Measurements from ENCODE around the gene EML5. TPM values are rescaled to one million over a fixed set of nuclear protein-coding genes. Genes with fewer than 3 reads are reported as not detected.

The EML5 gene
- total RNA-seq, 1 donor from 2014 or later, result 0.49 TPM

DNA sequence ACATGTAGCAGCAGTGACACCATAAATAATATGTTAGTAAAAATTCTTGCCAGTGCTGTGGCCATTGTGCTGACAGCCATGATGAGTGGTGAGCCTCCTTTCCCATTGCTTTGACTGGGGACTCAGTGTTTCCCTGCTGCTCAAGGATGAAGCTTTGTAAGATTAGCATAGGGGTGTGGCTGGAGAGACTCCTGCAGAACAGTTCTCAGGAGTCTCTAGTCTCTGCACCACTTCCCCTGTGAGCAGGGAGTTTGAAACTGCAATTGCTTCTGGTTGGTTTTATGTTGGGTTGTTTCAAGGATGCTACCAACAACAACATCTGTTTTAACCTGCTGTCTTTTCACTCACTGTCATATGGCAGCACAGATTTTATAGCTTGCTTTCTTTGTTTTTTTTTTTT, 188.5 kb downstream of the EML5 start:
- no peaks in the 10 kb centered on the region for H3K4me1 ChIP-seq
- peaks cover 0 to 74% of the 10 kb centered on the region in 2 donors for H3K36me3 ChIP-seq
- TF ChIP-seq, protein P1, sequence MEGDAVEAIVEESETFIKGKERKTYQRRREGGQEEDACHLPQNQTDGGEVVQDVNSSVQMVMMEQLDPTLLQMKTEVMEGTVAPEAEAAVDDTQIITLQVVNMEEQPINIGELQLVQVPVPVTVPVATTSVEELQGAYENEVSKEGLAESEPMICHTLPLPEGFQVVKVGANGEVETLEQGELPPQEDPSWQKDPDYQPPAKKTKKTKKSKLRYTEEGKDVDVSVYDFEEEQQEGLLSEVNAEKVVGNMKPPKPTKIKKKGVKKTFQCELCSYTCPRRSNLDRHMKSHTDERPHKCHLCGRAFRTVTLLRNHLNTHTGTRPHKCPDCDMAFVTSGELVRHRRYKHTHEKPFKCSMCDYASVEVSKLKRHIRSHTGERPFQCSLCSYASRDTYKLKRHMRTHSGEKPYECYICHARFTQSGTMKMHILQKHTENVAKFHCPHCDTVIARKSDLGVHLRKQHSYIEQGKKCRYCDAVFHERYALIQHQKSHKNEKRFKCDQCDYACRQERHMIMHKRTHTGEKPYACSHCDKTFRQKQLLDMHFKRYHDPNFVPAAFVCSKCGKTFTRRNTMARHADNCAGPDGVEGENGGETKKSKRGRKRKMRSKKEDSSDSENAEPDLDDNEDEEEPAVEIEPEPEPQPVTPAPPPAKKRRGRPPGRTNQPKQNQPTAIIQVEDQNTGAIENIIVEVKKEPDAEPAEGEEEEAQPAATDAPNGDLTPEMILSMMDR (IDR thresholded peaks at IDR 0.05), result no peak
- TF ChIP-seq POLR2AphosphoS5 (IDR thresholded peaks at IDR 0.05; ENCODE audit: insufficient read depth in 1 of 2, low read depth in 1 of 2) (no peak), POLR2A (IDR thresholded peaks at IDR 0.05) (no peak)
- intact Hi-C loops (cut with DNase I), result no loop called here
- DNase-seq (ENCODE audit: extremely low spot score in 2 of 2), result no peak
- H3K27me3 ChIP-seq, result no peaks in the 10 kb centered on the region
- no peak overlapping the region for H3K27ac ChIP-seq
- no peaks in the 10 kb centered on the region for H3K9me3 ChIP-seq
- H3K4me3 ChIP-seq, result no peak overlapping the region

DNA sequence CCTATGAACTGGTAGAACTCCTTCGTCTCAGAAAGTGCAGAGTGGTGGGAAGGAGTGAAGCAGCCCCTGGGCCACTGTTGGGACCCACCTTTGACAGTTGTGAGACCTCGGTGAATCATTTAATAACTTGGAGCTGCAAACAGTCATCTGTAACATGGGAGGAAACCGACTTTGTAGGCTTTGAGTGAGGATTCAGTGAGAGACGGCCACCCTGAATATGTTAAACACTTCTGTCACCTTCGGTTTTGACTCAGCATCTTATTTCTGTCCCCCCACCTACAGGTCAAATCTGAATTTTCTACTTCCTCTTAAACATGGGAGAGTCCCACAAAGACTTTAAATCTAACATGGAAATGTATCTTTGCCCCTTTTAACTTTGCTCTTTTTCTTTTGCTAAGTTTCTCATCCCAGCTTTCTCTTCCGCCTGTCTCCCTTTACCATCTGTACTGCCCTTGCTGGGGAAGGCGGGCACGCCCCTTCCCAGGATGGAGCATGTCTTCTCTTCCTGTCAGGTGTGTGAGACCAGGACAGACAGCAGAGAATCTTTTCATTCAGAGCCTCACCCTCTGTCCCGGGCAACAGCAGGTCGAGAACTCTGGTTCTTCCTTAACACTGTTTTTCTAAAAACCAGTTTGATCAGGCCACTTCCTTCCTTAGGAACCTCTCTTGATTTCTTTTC, 192.9 kb downstream of the EML5 start:
- intact Hi-C loops (cut with DNase I), result no loop called here
- Histone ChIP-seq H3K27ac (no peak overlapping the region), H3K4me1 (no peaks in the 10 kb centered on the region), H3K36me3 (peaks cover 0 to 77% of the 10 kb centered on the region in 2 donors), H3K4me3 (no peak overlapping the region), H3K9me3 (no peaks in the 10 kb centered on the region), H3K27me3 (no peaks in the 10 kb centered on the region)
- no peak for DNase-seq (ENCODE audit: extremely low spot score in 2 of 2)
- TF ChIP-seq POLR2AphosphoS5 (IDR thresholded peaks at IDR 0.05; ENCODE audit: insufficient read depth in 1 of 2, low read depth in 1 of 2) (no peak), POLR2A (IDR thresholded peaks at IDR 0.05) (no peak)
- TF ChIP-seq, protein P1 (IDR thresholded peaks at IDR 0.05), result no peak

DNA sequence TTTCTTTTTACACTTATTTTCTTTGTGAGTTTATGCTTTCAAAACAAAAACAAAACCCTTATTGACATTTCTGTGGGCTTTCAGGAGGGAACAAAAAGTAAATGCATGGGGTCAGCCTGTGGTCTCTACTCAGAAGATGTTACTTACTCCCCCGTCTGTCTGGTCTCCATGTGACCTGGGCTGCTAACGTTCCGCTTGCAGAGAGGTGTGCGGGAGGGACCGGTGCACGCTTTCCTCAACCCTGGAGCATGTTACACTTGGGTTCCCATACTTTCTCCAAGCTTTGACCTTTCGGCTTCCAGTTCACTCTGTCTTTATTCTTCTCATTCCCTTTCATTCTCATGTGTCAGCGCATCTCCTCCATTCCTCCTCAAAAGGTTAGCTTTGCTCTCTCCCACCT, 193.4 kb downstream of the EML5 start:
- H3K9me3 ChIP-seq, result no peaks in the 10 kb centered on the region
- H3K36me3 ChIP-seq, result peaks cover 0 to 73% of the 10 kb centered on the region in 2 donors
- intact Hi-C loops (cut with DNase I), result no loop called here
- TF ChIP-seq POLR2AphosphoS5 (IDR thresholded peaks at IDR 0.05; ENCODE audit: insufficient read depth in 1 of 2, low read depth in 1 of 2), result no peak
- TF ChIP-seq, protein P1 (IDR thresholded peaks at IDR 0.05), result no peak
- no peak for TF ChIP-seq POLR2A (IDR thresholded peaks at IDR 0.05)
- H3K27me3 ChIP-seq, result no peaks in the 10 kb centered on the region
- no peak overlapping the region for H3K4me3 ChIP-seq
- no peak overlapping the region for H3K27ac ChIP-seq
- H3K4me1 ChIP-seq, result no peaks in the 10 kb centered on the region
- DNase-seq (ENCODE audit: extremely low spot score in 2 of 2), result no peak

DNA sequence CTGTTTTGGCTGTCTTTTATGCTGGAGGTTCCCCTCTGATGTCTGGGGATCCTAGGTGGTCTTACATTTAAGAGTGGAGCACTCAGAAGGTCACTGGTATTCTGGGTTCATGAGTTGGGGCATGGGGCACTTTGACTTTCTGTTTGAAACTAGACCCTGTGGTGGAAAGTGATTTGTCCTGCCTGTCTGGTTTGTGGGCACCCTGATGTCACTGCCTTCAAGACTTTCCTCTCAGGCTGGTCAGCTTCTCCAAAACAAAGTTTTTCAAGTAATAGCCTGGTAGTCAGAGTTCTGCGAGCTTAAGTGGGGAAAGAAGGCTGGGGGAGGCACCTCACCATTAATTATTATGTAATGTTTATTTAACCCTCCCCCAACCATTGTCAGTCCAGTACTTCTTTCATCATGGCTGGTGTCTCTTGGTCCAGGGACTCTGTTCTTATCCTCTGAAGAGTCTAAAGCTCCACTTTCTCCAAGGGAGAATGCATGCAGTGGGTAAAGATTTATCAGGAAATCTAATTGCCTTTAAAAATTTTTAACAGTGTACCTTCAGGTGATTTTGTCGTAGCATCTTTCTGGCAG, 194.6 kb downstream of the EML5 start:
- no peak for TF ChIP-seq POLR2AphosphoS5 (IDR thresholded peaks at IDR 0.05; ENCODE audit: insufficient read depth in 1 of 2, low read depth in 1 of 2)
- TF ChIP-seq, protein P1 (IDR thresholded peaks at IDR 0.05), result no peak
- TF ChIP-seq POLR2A (IDR thresholded peaks at IDR 0.05), result no peak
- no peaks in the 10 kb centered on the region for H3K4me1 ChIP-seq
- peaks cover 0 to 62% of the 10 kb centered on the region in 2 donors for H3K36me3 ChIP-seq
- H3K4me3 ChIP-seq, result no peak overlapping the region
- no peaks in the 10 kb centered on the region for H3K27me3 ChIP-seq
- H3K9me3 ChIP-seq, result no peaks in the 10 kb centered on the region
- no peak overlapping the region for H3K27ac ChIP-seq
- intact Hi-C loops (cut with DNase I), result no loop called here
- DNase-seq (ENCODE audit: extremely low spot score in 2 of 2), result no peak

DNA sequence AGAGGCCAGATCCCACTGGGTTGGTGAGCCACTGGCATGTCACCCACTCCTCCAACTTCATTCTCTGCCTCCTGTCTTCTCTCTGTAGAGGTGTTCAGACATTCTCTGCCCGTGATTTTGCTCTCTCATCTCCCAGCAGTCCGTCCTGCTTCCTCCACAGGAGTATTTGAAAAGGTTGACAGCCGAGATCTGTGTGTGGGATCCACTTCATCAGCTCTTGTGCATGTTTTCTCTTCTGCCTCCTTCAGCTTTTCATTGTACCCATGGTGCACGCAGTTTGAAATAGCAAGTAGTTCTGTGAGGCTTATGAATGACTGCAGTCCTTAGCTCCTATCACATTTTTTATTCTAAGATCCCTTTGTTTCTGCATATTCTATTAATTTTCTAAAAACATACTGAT, 195.2 kb downstream of the EML5 start:
- Histone ChIP-seq H3K4me3 (no peak overlapping the region), H3K27ac (no peak overlapping the region), H3K36me3 (peaks cover 0 to 56% of the 10 kb centered on the region in 2 donors), H3K4me1 (no peaks in the 10 kb centered on the region), H3K27me3 (no peaks in the 10 kb centered on the region), H3K9me3 (no peaks in the 10 kb centered on the region)
- no peak for DNase-seq (ENCODE audit: extremely low spot score in 2 of 2)
- intact Hi-C loops (cut with DNase I), result no loop called here
- TF ChIP-seq POLR2AphosphoS5 (IDR thresholded peaks at IDR 0.05; ENCODE audit: insufficient read depth in 1 of 2, low read depth in 1 of 2) (no peak), POLR2A (IDR thresholded peaks at IDR 0.05) (no peak)
- TF ChIP-seq, protein P1 (IDR thresholded peaks at IDR 0.05), result no peak

Data from vagina (tissue), 2 donors.